Liver (tissue), 3 donors: ENCODE data around the gene CUX1.

ENCODE experiments used
- EGR1 ChIP-seq, 2 donors: IDR thresholded peaks; 2 replicates each; pipeline ENCODE4 v1.6.1; 2016 to 2018; ENCODE audit warnings: antibody characterized with exemption in 2 of 2, low read depth in 2 of 2
- GABPA ChIP-seq, 2 donors: IDR thresholded peaks in 1 of 2; conservative IDR thresholded peaks in 1 of 2; 2 replicates each; pipeline ENCODE4 v1.6.1; 2016; ENCODE audit warnings: antibody characterized with exemption in 2 of 2, mild to moderate bottlenecking in 1 of 2, moderate library complexity in 1 of 2
- JUND ChIP-seq, 2 donors: IDR thresholded peaks; 2 replicates each; pipeline ENCODE4 v1.6.1; 2016; ENCODE audit warnings: antibody characterized with exemption in 2 of 2
- RAD21 ChIP-seq, 2 donors: IDR thresholded peaks; 2 replicates each; pipeline ENCODE4 v1.6.1; 2016; ENCODE audit warnings: antibody characterized with exemption in 2 of 2, mild to moderate bottlenecking in 2 of 2
- RXRA ChIP-seq, 2 donors: IDR thresholded peaks; 2 replicates each; pipeline ENCODE4 v1.6.1; 2017 to 2018; ENCODE audit warnings: antibody characterized with exemption in 2 of 2, mild to moderate bottlenecking in 1 of 2
- SP1 ChIP-seq: IDR thresholded peaks from 2 replicates; pipeline ENCODE4 v1.6.1; 2018; ENCODE audit warnings: antibody characterized with exemption, mild to moderate bottlenecking
- TAF1 ChIP-seq: conservative IDR thresholded peaks from 2 replicates; pipeline ENCODE4 v1.6.1; 2016; ENCODE audit warnings: antibody characterized with exemption, mild to moderate bottlenecking
- YY1 ChIP-seq: IDR thresholded peaks from 2 replicates; pipeline ENCODE4 v1.6.1; 2016; ENCODE audit warnings: antibody characterized with exemption, mild to moderate bottlenecking
- TF ChIP-seq, protein P1 (sequence below): fragments of 150-350 bp; IDR thresholded peaks from 2 replicates; pipeline ENCODE4 v1.5.1; 2017; ENCODE audit warnings: improper control_type of control experiment, low read depth, low read length; ENCODE audit not compliant: missing input control
- TF ChIP-seq, protein P2 (sequence below): IDR thresholded peaks from 2 replicates; pipeline ENCODE4 v1.6.1; 2016; ENCODE audit warnings: antibody characterized with exemption, mild to moderate bottlenecking
- TF ChIP-seq, protein P3 (sequence below): IDR thresholded peaks from 2 replicates; pipeline ENCODE4 v1.6.1; 2016; ENCODE audit warnings: antibody characterized with exemption
- TF ChIP-seq, protein P4 (sequence below): IDR thresholded peaks from 2 replicates; pipeline ENCODE4 v1.6.1; 2016; ENCODE audit warnings: antibody characterized with exemption
- TF ChIP-seq, protein P5 (sequence below): IDR thresholded peaks from 2 replicates; pipeline ENCODE4 v1.6.1; 2016; ENCODE audit warnings: antibody characterized with exemption
- donor health status: healthy.
- donor health status: healthy.

DNA sequence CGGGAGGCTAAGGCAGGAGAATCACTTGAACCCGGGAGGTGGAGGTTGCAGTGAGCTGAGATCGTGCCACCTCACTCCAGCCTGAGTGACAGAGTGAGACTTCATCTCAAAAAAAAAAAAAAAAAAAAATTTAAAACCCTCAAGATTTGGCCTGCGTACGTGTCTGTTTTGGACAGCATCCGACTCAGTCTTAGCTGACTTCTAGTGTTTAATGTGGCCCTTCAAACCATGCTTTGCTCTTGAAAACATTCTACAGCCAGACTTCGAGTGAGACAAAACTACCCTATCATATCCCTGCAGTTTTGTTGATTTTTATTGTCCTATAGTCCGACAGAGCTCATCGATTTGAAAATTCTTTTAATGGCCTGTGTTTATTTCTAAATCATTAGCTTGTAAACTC lies 242.1 kb downstream of the CUX1 start:
- TF ChIP-seq, protein P1, sequence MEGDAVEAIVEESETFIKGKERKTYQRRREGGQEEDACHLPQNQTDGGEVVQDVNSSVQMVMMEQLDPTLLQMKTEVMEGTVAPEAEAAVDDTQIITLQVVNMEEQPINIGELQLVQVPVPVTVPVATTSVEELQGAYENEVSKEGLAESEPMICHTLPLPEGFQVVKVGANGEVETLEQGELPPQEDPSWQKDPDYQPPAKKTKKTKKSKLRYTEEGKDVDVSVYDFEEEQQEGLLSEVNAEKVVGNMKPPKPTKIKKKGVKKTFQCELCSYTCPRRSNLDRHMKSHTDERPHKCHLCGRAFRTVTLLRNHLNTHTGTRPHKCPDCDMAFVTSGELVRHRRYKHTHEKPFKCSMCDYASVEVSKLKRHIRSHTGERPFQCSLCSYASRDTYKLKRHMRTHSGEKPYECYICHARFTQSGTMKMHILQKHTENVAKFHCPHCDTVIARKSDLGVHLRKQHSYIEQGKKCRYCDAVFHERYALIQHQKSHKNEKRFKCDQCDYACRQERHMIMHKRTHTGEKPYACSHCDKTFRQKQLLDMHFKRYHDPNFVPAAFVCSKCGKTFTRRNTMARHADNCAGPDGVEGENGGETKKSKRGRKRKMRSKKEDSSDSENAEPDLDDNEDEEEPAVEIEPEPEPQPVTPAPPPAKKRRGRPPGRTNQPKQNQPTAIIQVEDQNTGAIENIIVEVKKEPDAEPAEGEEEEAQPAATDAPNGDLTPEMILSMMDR = no peak
- TF ChIP-seq, protein P2, sequence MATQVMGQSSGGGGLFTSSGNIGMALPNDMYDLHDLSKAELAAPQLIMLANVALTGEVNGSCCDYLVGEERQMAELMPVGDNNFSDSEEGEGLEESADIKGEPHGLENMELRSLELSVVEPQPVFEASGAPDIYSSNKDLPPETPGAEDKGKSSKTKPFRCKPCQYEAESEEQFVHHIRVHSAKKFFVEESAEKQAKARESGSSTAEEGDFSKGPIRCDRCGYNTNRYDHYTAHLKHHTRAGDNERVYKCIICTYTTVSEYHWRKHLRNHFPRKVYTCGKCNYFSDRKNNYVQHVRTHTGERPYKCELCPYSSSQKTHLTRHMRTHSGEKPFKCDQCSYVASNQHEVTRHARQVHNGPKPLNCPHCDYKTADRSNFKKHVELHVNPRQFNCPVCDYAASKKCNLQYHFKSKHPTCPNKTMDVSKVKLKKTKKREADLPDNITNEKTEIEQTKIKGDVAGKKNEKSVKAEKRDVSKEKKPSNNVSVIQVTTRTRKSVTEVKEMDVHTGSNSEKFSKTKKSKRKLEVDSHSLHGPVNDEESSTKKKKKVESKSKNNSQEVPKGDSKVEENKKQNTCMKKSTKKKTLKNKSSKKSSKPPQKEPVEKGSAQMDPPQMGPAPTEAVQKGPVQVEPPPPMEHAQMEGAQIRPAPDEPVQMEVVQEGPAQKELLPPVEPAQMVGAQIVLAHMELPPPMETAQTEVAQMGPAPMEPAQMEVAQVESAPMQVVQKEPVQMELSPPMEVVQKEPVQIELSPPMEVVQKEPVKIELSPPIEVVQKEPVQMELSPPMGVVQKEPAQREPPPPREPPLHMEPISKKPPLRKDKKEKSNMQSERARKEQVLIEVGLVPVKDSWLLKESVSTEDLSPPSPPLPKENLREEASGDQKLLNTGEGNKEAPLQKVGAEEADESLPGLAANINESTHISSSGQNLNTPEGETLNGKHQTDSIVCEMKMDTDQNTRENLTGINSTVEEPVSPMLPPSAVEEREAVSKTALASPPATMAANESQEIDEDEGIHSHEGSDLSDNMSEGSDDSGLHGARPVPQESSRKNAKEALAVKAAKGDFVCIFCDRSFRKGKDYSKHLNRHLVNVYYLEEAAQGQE = no peak
- TF ChIP-seq, protein P3, sequence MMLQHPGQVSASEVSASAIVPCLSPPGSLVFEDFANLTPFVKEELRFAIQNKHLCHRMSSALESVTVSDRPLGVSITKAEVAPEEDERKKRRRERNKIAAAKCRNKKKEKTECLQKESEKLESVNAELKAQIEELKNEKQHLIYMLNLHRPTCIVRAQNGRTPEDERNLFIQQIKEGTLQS = no peak
- TF ChIP-seq, protein P4, sequence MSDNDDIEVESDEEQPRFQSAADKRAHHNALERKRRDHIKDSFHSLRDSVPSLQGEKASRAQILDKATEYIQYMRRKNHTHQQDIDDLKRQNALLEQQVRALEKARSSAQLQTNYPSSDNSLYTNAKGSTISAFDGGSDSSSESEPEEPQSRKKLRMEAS = no peak
- TF ChIP-seq RXRA (IDR thresholded peaks at IDR 0.05) (no peak), JUND (IDR thresholded peaks at IDR 0.05) (no peak), GABPA (IDR thresholded peaks at IDR 0.05 in 1 of 2, conservative IDR thresholded peaks at IDR 0.05 in 1 of 2) (no peak), RAD21 (IDR thresholded peaks at IDR 0.05) (no peak), TAF1 (no peak), EGR1 (IDR thresholded peaks at IDR 0.05; ENCODE audit: low read depth in 2 of 2) (no peak), YY1 (no peak), SP1 (no peak)
- TF ChIP-seq, protein P5, sequence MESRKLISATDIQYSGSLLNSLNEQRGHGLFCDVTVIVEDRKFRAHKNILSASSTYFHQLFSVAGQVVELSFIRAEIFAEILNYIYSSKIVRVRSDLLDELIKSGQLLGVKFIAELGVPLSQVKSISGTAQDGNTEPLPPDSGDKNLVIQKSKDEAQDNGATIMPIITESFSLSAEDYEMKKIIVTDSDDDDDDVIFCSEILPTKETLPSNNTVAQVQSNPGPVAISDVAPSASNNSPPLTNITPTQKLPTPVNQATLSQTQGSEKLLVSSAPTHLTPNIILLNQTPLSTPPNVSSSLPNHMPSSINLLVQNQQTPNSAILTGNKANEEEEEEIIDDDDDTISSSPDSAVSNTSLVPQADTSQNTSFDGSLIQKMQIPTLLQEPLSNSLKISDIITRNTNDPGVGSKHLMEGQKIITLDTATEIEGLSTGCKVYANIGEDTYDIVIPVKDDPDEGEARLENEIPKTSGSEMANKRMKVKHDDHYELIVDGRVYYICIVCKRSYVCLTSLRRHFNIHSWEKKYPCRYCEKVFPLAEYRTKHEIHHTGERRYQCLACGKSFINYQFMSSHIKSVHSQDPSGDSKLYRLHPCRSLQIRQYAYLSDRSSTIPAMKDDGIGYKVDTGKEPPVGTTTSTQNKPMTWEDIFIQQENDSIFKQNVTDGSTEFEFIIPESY = no peak
